HTERT RPE-1 (cell line): ENCODE data around the gene OLFML2B.
"Not testable (repeated sequence)": the region's sequence is repeated elsewhere in the genome, so short reads cannot be mapped to it uniquely, and the experiment has no call there.

Source experiments
- in situ Hi-C: fragments of 300-500 bp; cut with MboI; formaldehyde crosslinking; loops from 4 replicates; pipeline ENCODE4 v1.14.3; 2020; ENCODE audit warnings: low sequenced_read_pairs

The OLFML2B gene

GRCh38 chr1:162036163-162036562 is 12.5 kb upstream of the OLFML2B start:
- in situ Hi-C loops, result no loop called here

GRCh38 chr1:162035241-162035640 is 11.6 kb upstream of the OLFML2B start:
- in situ Hi-C loops, result no loop called here

GRCh38 chr1:162033428-162033827 is 9.8 kb upstream of the OLFML2B start:
- in situ Hi-C loops, result no loop called here

- in situ Hi-C loops, result no loop called here
These were observed 7.2 kb upstream of the OLFML2B start for GRCh38 chr1:162030759-162031280.

- in situ Hi-C loops, result no loop called here
These were observed 5.5 kb upstream of the OLFML2B start for GRCh38 chr1:162029157-162029556.

- in situ Hi-C loops, result no loop called here
These were observed 5.1 kb upstream of the OLFML2B start for GRCh38 chr1:162028726-162029125.

- in situ Hi-C loops, result no loop called here
These were observed 3.2 kb upstream of the OLFML2B start for GRCh38 chr1:162026881-162027280.

GRCh38 chr1:162025541-162025940 is 1.9 kb upstream of the OLFML2B start:
- in situ Hi-C loops, result no loop called here

- in situ Hi-C loops, result no loop called here
These were observed 505 bp downstream of the OLFML2B start for GRCh38 chr1:162023181-162023546.

GRCh38 chr1:162022626-162023025 is 1.0 kb downstream of the OLFML2B start:
- in situ Hi-C loops, result no loop called here

GRCh38 chr1:162021124-162021523 is 2.5 kb downstream of the OLFML2B start:
- in situ Hi-C loops, result no loop called here

- in situ Hi-C loops, result no loop called here
These were observed 3.5 kb downstream of the OLFML2B start for GRCh38 chr1:162020150-162020549.

- in situ Hi-C loops, result no loop called here
These were observed 4.2 kb downstream of the OLFML2B start for GRCh38 chr1:162019446-162019845.

- in situ Hi-C loops, result no loop called here
These were observed 4.7 kb downstream of the OLFML2B start for GRCh38 chr1:162019006-162019405.

GRCh38 chr1:162018418-162018817 is 5.3 kb downstream of the OLFML2B start:
- in situ Hi-C loops, result no loop called here

- in situ Hi-C loops, result not testable (repeated sequence)
These were observed 5.9 kb downstream of the OLFML2B start for GRCh38 chr1:162017791-162018190.

GRCh38 chr1:162016631-162017030 is 7.0 kb downstream of the OLFML2B start:
- in situ Hi-C loops, result no loop called here

GRCh38 chr1:162015196-162015595 is 8.5 kb downstream of the OLFML2B start:
- in situ Hi-C loops, result no loop called here

GRCh38 chr1:162014202-162014601 is 9.5 kb downstream of the OLFML2B start:
- in situ Hi-C loops, result no loop called here

- in situ Hi-C loops, result no loop called here
These were observed 10.4 kb downstream of the OLFML2B start for GRCh38 chr1:162013289-162013688.

- in situ Hi-C loops, result no loop called here
These were observed 12.2 kb downstream of the OLFML2B start for GRCh38 chr1:162011337-162012012.

- in situ Hi-C loops, result no loop called here
These were observed 13.5 kb downstream of the OLFML2B start for GRCh38 chr1:162010175-162010506.

GRCh38 chr1:162009501-162010174 is 14.0 kb downstream of the OLFML2B start:
- in situ Hi-C loops, result no loop called here
